ENCODE measurements around the gene UPB1. TPM values are rescaled to one million over a fixed set of nuclear protein-coding genes. Genes with fewer than 3 reads are reported as not detected.

UPB1 gene
- total and polyA plus RNA-seq, 12 donors = 0.32 to 3.7 (median 1.0) TPM

- H3K27ac ChIP-seq = peak overlapping the region in 8 of 10 donors; percentile 19 to 84 (median 66)
- H3K4me3 ChIP-seq = no peak overlapping the region
- no peak for DNase-seq
- H3K9me3 ChIP-seq = no peaks in the 10 kb centered on the region
- no peak for ATAC-seq
- 86 to 94% methylated on average over 2 of the region's 2 CpGs for WGBS, 2 donors
- no peaks in the 10 kb centered on the region for H3K27me3 ChIP-seq
- H3K4me1 ChIP-seq = peaks cover 4 to 74% (median 41%) of the 10 kb centered on the region in 9 donors
- no peak for TF ChIP-seq CTCF (IDR thresholded peaks at IDR 0.05)
- intact Hi-C loops (cut with DNase I) = no loop called here
- peaks cover 0 to 94% (median 25%) of the 10 kb centered on the region in 9 donors for H3K36me3 ChIP-seq
Observed at GRCh38 chr22:24565077-24565476, 69.9 kb downstream of the UPB1 start.

GRCh38 chr22:24566899-24567511 lies 71.9 kb downstream of the UPB1 start:
- Histone ChIP-seq H3K9me3 (no peaks in the 10 kb centered on the region), H3K4me1 (peaks cover 4 to 55% (median 38%) of the 10 kb centered on the region in 9 donors), H3K4me3 (no peak overlapping the region), H3K36me3 (peaks cover 0 to 94% (median 36%) of the 10 kb centered on the region in 9 donors), H3K27me3 (no peaks in the 10 kb centered on the region), H3K27ac (peak overlapping the region in 1 of 10 donors; percentile 25)
- intact Hi-C loops (cut with DNase I) = no loop called here
- 58 to 59% methylated on average over 8 of the region's 8 CpGs for WGBS, 2 donors
- no peak for TF ChIP-seq CTCF (IDR thresholded peaks at IDR 0.05)
- DNase-seq = no peak
- ATAC-seq = no peak

GRCh38 chr22:24567668-24568067 lies 72.5 kb downstream of the UPB1 start:
- no peak for DNase-seq
- TF ChIP-seq CTCF (IDR thresholded peaks at IDR 0.05) = no peak
- Histone ChIP-seq H3K27me3 (no peaks in the 10 kb centered on the region), H3K36me3 (peaks cover 0 to 94% (median 39%) of the 10 kb centered on the region in 9 donors), H3K27ac (no peak overlapping the region), H3K9me3 (no peaks in the 10 kb centered on the region), H3K4me1 (peaks cover 4 to 48% (median 32%) of the 10 kb centered on the region in 9 donors), H3K4me3 (no peak overlapping the region)
- intact Hi-C loops (cut with DNase I) = no loop called here
- no peak for ATAC-seq
- WGBS, 2 donors = 85% methylated on average over 10 of the region's 10 CpGs

- TF ChIP-seq CTCF (IDR thresholded peaks at IDR 0.05) = no peak
- Histone ChIP-seq H3K36me3 (peaks cover 0 to 97% (median 39%) of the 10 kb centered on the region in 9 donors), H3K4me1 (peaks cover 0 to 13% (median 10%) of the 10 kb centered on the region in 9 donors), H3K9me3 (no peaks in the 10 kb centered on the region), H3K27ac (no peak overlapping the region), H3K27me3 (no peaks in the 10 kb centered on the region), H3K4me3 (no peak overlapping the region)
- intact Hi-C loops (cut with DNase I) = no loop called here
- 90 to 92% methylated on average over 7 of the region's 7 CpGs for WGBS, 2 donors
- ATAC-seq = no peak
- no peak for DNase-seq
Observed at GRCh38 chr22:24571266-24571665, 76.1 kb downstream of the UPB1 start.

All from heart right ventricle (tissue), 16 donors.